Erythroblast (primary cell): ENCODE measurements around the gene MAD2L2.
A peak's percentile ranks its signal among the peaks of the same experiment; 100 is the strongest.

Experiments
- DNase-seq, 2 experiments: peaks; one replicate each; lab custom pipeline; 2025; lab: John Stamatoyannopoulos, UW
- GATA1 ChIP-seq: IDR thresholded peaks from 2 replicates; pipeline ENCODE4 v1.6.1; 2011; ENCODE audit warnings: low read depth, mild to moderate bottlenecking, control low read depth, low read length, moderate library complexity
- POLR2A ChIP-seq: IDR thresholded peaks from 2 replicates; pipeline ENCODE4 v1.6.1; 2011; ENCODE audit warnings: mild to moderate bottlenecking, low read length

Gene MAD2L2

DNA sequence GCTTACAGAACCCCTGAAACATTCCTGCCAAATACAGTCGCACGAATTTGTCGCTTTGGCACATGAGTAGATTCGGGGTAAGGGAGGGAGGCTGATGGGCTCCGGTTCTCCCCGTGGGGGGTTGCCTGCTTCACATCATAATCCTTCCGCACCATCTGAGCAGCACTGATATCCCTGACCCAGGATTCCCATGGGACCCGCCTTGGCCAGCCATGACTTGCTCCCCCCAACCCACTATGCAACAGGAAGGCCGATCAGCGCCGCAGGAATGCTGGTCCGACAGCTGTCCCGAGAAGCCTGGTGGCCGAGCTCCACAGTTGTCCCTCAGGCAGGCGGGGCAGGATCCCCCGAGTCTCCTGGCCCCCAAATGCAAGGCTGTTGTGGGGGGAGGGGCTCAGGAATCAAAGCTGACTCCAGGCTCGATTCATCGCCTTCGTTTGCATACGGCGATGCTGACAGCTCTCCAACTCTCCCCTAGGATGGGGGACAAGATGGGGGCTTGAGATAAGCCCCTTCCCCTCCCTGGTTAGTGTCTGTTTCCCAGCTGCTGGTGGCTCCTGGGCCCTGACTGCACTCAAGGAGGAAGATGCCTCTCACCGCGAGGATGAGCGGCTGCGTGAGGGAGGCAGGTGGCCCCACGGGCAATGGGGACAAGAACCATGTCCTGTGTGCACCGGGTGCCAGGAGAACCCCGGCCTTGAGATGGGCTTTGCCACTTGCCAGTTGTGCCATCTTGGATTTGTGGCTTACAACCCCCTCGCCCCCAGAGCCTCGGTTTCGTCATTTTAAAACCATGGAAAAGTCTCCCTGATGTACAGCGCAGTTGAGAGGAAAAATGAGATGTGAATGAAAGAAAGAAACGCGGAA is 19.9 kb upstream of the MAD2L2 start:
- DNase-seq = no peak
- TF ChIP-seq POLR2A = no peak
- TF ChIP-seq GATA1 = no peak

DNA sequence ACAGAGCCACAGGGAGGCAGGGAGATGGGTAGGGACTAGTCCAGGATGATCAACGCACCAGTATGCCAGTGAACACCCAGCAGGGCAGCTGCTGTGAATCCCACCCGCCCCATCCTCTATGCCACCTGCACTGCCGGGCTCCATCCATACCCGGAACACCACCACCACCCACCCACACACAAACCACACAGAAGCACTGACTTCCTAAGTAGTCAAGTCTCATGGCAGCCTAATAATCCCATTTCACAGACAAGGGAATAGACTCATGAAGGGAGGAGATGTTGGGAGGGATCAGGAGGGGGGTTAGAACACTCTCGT is 16.9 kb upstream of the MAD2L2 start:
- no peak for DNase-seq
- TF ChIP-seq GATA1 (no peak), POLR2A (no peak)

DNA sequence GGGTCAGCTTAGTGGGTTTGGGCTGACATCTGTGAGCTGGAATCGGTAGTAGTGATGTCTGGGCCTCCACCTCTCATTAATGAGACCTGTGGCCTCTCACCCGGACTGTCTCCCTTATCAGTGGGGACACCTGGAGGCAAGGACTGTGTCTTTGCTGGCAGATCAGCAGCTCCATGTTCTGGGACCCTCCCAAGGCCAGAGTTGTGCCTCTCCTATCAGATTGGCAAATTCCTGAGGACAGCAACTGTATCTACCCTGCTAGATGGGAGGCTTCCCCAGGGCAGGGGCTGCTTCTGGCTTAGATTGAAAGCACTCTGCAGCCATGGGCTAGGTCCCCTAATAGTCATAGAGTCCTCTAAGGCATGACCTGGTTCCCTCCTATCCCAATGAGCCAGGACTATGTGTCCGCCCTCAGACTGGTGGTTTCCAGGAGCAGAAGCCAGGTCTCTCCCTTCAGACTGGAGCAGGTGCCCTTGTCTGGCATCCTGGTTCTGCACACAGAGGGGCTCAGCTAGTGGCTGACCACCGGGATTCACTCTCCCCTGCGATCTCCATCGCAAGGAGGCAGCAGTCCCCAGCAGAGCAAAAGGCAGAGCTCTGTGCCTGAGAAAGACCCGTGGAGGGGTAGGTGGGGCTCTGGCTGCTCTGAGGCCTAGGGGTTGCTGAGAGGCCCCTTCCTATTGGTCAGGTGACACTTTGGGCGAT is 16.4 kb upstream of the MAD2L2 start:
- peak; percentile 74 to 88 for DNase-seq

DNA sequence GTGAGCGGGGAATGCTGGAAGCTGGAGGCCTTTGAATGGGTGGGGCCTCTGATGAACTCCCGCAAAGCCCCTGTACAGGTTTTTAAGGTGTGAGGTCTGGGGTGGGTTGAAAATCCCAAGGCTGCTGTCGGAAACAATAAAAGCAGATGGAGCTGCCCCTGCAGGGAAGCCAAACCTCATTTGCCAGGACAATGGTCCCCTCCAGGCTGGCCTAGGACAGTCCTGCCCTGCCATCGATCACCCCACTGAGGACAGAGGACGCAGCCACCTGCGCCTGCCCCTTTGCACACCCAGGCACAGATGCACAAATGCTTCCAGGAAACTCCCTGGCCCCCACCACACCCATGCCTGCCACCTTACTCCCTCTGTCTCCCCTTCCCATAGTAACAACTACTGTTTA is 14.9 kb upstream of the MAD2L2 start:
- TF ChIP-seq GATA1 (no peak), POLR2A (no peak)
- DNase-seq = no peak

More for the DNA sequence above, 16.4 kb upstream of the MAD2L2 start:
- TF ChIP-seq POLR2A (no peak), GATA1 (no peak)

DNA sequence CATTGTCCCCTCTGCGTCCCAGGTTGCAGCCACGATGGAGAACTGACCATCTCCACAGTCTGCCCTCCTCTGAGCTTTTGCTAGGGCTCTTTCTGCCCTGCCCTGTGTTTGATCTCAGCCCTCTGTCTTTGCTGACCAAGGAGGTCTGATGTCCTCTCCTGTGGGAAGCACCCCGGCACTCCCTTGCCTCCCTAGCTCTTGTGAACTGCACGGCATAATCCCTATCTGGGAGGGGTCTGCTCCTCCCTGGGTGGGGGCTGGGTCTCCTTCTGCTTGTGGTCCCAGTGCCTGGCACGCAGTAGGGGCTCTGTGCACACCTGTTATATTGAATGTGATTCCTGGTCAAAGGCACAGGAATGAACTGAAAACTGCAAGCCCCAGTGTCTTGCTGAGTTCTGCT is 13.0 kb upstream of the MAD2L2 start:
- no peak for DNase-seq
- TF ChIP-seq GATA1 (no peak), POLR2A (no peak)

DNA sequence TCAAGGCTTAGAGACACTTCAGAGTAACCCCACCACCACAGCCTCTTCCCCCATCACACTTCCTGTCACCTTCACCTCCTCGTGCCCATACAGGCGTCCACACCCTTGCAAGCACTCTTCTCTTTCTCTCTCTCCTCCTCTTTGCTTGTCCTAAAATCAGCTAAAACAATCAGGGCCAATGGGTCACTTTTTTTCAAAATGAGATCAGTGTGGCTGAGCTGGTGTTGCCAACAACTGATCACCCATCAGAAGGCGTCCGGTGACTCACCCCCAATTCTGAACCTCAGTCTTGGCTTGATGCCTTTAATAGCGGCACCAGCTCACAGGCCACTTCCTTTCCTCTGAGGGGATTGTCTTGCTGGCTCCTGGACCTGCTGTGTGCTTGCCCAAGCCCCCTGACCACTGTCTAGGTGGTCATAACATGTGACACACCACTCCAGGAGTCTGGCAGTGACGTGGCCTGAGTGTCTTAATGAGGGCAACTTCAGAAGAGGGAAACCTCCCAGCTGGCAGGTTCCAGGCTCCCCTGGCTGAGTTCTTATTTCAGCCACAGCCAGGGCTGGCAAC is 12.2 kb upstream of the MAD2L2 start:
- DNase-seq = peak in 1 of 2 experiments; percentile 26
- no peak for TF ChIP-seq POLR2A
- TF ChIP-seq GATA1 = no peak

DNA sequence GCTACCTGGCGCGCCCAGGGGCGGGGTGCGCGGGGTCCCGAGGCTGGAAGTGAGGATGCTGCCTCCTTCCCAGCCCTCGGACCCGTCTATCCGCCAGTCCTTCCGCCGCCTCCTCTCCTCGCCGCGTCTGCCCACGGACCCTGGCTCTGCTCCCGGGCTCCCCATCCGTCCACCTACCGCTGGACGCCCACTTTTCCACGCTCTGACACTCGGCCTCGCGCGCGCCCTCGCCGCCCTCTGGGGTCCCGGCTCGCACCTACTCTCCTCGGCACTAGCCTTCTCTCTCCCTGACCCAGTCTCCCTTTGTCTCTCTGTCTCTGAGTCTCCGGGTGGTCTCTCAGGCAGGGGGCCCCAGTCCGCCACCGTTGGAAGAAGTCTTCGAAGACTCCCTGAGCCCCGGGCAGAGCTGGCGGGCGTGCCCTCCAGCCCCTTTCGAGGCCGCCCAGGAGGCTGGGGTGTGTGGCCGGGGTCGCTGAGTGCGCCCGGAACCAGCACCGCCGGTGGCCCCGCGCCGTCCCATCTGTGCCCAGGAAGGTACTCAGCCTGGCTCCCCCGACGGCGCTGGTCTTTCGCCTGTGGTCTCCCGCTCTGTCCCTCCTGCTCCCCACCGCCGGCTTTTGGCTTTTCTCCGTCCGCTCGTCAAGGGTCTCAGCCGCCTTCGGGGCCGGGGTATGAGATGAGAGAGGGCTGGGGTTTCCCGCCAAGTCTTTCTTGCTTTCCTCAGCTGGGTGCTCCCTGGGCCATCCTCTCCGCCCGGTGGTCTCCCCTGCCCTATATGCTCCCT is 11.2 kb upstream of the MAD2L2 start:
- DNase-seq = no peak
- TF ChIP-seq POLR2A (no peak), GATA1 (no peak)

DNA sequence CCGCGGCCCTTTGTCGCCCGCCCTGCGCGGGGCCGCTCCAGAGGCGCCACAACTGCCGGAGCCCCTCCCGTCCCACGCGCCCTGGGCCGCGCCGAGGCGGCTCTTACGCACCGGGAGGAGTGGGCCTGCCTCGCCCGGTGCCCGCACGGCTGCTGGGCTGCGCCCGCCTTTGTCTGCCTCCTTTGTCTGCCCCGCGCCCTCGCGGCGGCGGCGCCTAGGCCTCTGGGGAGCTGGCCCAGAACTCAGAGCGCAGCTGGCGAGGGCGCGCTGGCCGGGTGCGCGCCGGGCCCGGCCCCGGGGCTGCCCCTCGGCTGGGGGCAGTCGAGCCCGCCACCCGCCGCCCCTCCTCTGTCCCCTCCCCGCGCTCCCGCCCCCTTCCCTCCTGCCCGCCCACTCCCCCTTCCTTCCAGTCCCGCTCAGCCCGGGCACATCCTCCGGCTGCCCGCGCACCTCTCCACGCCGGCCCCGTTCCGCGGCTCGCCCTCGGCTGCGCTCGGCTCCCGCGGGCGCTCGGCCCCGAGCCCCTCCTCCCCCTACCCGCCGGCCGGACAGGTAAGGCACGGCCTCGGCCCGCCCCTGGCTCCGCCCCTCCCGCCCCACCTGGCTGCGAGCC is 10.5 kb upstream of the MAD2L2 start, which contains the start of gene DRAXIN:
TSS of gene DRAXIN (plus strand) at position 409 of the 613 bp plus-strand sequence. CDS start 14,549 bp downstream, outside the sequence.
- TF ChIP-seq GATA1 = no peak
- TF ChIP-seq POLR2A = no peak
- DNase-seq = no peak

DNA sequence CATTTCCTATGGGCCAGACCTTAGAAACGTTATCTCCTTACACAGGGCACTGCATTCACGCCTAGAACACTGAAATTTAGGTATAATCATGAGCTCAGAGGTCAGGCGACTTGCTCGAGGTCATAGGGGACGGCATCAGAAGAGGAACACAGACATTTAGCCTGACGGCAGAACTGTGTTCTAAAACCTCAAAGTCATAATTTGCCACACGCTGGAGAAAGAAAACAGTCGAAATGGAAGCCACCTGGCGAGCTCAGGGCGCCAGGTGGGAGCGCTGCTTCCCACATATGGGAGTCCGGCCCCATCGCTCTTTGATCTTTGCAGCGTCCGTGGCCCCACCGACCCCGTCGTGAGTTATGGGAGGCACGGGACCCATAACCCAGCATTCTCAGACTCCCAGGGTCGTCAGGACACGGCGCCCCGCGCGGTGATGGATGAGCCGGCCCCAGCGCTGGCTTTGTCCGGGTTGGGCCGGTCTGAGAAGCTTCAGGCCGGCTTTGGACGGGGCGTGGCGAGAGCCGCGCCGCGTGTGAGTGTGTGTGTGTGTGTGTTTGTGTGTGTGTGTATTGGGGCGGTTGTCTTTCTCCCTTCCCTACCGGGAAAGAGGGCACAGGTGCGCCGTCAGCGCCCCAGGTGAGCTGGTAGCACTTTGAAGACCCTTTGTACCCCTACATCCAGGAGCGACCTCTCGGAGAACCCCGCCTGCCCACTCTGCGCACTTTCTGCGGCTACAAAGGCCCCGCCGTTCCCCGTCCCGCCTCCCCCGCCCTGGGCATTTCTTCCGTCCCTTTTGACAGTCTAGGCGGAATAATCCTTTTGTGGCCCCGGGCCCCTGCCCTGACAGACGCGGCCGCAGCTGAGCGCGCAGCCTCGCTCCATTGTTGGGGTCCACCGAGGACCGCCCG is 9.7 kb upstream of the MAD2L2 start:
- TF ChIP-seq GATA1 (no peak), POLR2A (no peak)
- DNase-seq = no peak

DNA sequence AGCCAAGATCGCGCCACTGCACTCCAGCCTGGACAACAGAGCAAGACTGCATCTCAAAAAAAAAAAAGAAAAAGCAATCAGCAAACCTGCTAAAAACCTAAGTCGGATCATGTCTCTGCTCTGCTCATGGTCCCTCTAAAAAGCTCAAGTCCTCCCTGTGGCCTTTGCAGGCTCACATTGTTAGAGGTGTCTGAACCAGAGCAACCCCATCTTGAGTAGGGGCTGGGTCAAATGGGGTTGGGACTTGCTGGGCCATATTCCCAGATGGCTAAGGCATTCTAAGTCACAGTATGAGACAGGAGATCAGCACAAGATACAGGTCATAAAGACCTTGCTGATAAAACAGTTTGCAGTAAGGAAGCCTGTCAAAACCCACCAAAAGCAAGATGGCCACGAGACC is 7.6 kb upstream of the MAD2L2 start:
- DNase-seq = no peak
- TF ChIP-seq POLR2A = no peak

DNA sequence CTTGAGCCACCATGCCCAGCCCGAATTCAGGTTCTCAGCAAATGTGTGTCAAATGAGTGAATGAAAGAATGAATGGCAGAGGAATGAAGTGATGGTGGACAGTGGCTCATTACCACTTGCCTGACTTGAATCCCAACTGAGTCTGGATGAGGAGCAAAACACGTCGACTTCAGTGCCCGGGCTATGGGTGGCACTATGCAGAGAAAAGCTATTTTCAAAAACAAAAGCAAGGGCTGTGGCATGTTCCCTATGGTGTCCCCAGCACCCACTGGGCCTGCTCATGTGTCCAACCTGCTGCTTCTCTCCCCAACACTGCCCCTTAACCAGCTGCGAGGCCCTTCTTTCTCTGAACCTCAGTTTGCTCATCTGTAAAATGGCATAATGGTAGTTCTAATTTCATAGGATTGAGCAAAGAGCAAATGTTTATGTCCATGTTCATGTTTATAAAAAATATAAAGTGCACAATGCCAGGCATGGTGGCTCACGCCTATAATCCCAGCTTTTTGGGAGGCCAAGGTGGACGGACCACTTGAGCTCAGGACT is 4.3 kb upstream of the MAD2L2 start:
- no peak for TF ChIP-seq POLR2A
- TF ChIP-seq GATA1 = no peak
- no peak for DNase-seq

DNA sequence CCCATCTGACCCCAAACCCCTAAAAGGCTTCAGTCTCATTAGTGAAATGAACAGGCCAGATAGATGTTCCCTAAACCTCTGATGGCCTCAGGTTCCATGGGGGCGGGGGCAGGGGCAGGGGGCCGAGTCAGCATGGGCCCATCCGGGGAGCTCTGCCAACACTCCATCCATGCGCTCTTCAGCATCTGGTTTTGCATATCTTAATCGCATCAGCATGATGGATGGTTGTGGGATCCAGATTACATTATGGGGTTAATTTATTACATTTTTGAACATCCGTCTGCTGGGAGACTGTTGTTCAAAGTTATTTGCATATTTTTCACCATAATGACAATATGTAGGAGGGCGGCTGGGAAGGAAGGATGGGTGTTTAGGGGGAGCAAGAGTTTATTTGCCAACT is 3.1 kb upstream of the MAD2L2 start:
- no peak for DNase-seq
- TF ChIP-seq GATA1 (no peak), POLR2A (no peak)
